ENCODE measurements around the gene CDK16.

CDK16 gene

DNA sequence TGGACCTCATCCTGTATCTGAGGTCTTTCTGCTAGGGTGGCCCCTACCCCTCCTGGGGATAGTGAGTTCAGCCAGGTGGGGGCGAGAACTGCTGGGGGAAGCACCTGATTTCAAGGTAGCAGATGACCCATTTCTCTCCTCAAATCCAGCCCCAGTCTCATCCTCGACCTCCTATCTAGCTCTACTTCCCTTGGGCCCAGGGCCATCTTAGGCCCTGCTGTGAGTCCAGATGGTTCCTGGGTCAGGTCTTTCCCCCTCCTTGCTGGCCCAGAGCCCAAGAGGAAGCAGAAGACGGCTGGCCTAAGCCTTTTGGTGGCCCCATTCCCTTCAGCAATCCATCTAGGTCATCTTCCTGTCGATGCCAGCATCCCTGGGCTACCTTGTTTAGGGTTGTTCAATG, 3.3 kb downstream of the CDK16 start:
- TF ChIP-seq ESRRG (CRISPR knock-in tag; IDR thresholded peaks at IDR 0.05) = no peak
- no peak for TF ChIP-seq TCF4 (CRISPR knock-in tag; IDR thresholded peaks at IDR 0.05; ENCODE audit: borderline replicate concordance)
- TF ChIP-seq TOX (CRISPR knock-in tag; IDR thresholded peaks at IDR 0.05; ENCODE audit: borderline replicate concordance) = no peak
- TF ChIP-seq ZFP3 (CRISPR knock-in tag; IDR thresholded peaks at IDR 0.05) = no peak
- no peak for TF ChIP-seq ARNTL (CRISPR knock-in tag; IDR thresholded peaks at IDR 0.05; ENCODE audit: borderline replicate concordance, low read depth)
- no peak for TF ChIP-seq OSR1 (CRISPR knock-in tag; IDR thresholded peaks at IDR 0.05)
- no peak for TF ChIP-seq ZNF565 (CRISPR knock-in tag; conservative IDR thresholded peaks at IDR 0.05; ENCODE audit: low read depth)
- no peak for TF ChIP-seq ZC3H10 (CRISPR knock-in tag; IDR thresholded peaks at IDR 0.05)
- TF ChIP-seq CSDC2 (CRISPR knock-in tag; IDR thresholded peaks at IDR 0.05) = no peak
- TF ChIP-seq PPARA (CRISPR knock-in tag; IDR thresholded peaks at IDR 0.05; ENCODE audit: borderline replicate concordance) = no peak
- no peak for ATAC-seq

DNA sequence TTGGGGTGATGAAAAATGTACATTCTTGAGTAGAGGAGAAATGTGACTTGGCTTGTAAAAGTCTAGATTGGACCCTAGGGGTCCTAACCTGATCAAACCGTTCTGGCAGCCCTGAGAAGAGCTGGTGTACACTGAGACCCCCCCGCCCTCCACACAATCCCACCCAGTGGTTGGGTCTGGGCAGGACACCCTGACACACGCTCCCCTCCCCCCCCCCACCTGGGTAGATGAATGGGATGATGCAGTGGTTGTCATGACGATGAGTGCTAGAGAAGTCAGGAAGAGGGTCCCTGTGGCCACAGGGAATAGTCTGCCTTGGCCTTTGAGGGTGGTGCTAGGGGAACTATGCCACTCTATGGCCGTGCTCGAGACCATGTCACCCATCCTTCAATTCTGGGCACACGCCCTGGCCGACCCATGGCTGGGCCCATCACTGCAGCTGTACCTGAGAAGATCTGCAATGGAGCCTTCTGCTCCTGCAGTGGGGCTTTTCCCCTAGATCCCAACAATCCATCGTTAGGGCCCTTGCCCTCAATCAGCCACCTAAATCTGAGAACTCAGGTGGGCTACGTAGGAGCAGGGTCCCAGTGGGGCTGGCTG, 4.4 kb downstream of the CDK16 start:
- TF ChIP-seq ZC3H10 (CRISPR knock-in tag; IDR thresholded peaks at IDR 0.05) = no peak
- TF ChIP-seq, protein P1, sequence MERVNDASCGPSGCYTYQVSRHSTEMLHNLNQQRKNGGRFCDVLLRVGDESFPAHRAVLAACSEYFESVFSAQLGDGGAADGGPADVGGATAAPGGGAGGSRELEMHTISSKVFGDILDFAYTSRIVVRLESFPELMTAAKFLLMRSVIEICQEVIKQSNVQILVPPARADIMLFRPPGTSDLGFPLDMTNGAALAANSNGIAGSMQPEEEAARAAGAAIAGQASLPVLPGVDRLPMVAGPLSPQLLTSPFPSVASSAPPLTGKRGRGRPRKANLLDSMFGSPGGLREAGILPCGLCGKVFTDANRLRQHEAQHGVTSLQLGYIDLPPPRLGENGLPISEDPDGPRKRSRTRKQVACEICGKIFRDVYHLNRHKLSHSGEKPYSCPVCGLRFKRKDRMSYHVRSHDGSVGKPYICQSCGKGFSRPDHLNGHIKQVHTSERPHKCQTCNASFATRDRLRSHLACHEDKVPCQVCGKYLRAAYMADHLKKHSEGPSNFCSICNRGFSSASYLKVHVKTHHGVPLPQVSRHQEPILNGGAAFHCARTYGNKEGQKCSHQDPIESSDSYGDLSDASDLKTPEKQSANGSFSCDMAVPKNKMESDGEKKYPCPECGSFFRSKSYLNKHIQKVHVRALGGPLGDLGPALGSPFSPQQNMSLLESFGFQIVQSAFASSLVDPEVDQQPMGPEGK (CRISPR knock-in tag; IDR thresholded peaks at IDR 0.05; ENCODE audit: borderline replicate concordance) = no peak
- TF ChIP-seq, protein P2, sequence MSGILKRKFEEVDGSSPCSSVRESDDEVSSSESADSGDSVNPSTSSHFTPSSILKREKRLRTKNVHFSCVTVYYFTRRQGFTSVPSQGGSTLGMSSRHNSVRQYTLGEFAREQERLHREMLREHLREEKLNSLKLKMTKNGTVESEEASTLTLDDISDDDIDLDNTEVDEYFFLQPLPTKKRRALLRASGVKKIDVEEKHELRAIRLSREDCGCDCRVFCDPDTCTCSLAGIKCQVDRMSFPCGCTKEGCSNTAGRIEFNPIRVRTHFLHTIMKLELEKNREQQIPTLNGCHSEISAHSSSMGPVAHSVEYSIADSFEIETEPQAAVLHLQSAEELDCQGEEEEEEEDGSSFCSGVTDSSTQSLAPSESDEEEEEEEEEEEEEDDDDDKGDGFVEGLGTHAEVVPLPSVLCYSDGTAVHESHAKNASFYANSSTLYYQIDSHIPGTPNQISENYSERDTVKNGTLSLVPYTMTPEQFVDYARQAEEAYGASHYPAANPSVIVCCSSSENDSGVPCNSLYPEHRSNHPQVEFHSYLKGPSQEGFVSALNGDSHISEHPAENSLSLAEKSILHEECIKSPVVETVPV (CRISPR knock-in tag; IDR thresholded peaks at IDR 0.05) = no peak
- TF ChIP-seq ZFP3 (CRISPR knock-in tag; IDR thresholded peaks at IDR 0.05) = no peak
- no peak for TF ChIP-seq ISL1 (CRISPR knock-in tag; IDR thresholded peaks at IDR 0.05)
- TF ChIP-seq ARNTL (CRISPR knock-in tag; IDR thresholded peaks at IDR 0.05; ENCODE audit: borderline replicate concordance, low read depth) = no peak
- no peak for TF ChIP-seq OSR1 (CRISPR knock-in tag; IDR thresholded peaks at IDR 0.05)
- TF ChIP-seq TCF4 (CRISPR knock-in tag; IDR thresholded peaks at IDR 0.05; ENCODE audit: borderline replicate concordance) = no peak
- ATAC-seq = no peak

DNA sequence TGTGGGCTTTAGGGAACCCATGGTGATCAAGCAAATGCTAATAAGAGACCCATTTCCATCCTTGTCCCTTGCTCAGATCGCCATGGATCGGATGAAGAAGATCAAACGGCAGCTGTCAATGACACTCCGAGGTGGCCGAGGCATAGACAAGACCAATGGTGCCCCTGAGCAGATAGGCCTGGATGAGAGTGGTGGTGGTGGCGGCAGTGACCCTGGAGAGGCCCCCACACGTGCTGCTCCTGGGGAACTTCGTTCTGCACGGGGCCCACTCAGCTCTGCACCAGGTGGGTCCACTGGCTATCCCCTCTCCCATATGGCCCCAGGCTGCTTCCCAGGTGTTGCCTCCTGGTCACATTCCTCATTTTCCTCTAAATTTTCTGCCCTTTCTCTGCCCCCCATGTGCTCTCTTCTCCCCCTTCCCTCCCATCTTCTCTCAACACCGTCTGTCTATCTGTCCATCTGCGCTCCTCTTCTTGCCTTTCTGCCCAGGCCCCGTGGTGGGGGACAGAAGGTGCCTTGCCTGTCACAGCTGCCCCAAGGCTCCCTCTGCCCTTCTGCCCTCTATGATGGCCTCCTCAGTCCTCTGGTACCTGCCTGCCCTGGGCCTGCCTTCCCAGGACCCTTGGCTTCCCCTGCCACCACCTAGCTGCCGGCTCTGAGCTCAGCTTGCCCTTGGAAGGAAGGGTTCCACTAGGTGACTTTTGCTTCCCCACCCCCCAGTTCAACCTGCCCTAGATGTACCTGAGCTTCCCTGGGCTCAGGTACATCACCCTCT, 5.2 kb downstream of the CDK16 start:
- ATAC-seq = no peak

DNA sequence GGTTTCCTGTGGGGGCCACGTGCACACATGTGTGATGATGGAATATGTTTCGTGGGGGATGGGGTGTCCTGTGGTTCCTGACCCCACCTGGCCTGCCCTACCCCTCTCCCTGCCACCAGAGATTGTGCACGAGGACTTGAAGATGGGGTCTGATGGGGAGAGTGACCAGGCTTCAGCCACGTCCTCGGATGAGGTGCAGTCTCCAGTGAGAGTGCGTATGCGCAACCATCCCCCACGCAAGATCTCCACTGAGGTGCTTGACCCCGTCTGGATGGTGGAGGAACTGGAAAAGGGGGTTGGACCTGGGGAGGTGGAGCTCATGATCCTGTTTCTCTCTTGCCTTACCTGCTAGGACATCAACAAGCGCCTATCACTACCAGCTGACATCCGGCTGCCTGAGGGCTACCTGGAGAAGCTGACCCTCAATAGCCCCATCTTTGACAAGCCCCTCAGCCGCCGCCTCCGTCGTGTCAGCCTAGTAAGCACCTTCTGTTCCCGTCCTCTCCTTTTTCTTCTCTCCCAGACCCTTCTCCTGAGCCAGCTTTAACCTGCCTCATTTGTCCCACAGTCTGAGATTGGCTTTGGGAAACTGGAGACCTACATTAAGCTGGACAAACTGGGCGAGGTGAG, 5.9 kb downstream of the CDK16 start:
- no peak for ATAC-seq
- TF ChIP-seq ESRRG (CRISPR knock-in tag; IDR thresholded peaks at IDR 0.05) (no peak), ISL1 (CRISPR knock-in tag; IDR thresholded peaks at IDR 0.05) (no peak), ZNF565 (CRISPR knock-in tag; conservative IDR thresholded peaks at IDR 0.05; ENCODE audit: low read depth) (no peak), OSR1 (CRISPR knock-in tag; IDR thresholded peaks at IDR 0.05) (no peak), ARNTL (CRISPR knock-in tag; IDR thresholded peaks at IDR 0.05; ENCODE audit: borderline replicate concordance, low read depth) (no peak), GLIS3 (CRISPR knock-in tag; IDR thresholded peaks at IDR 0.05) (no peak), ZC3H10 (CRISPR knock-in tag; IDR thresholded peaks at IDR 0.05) (no peak), SNAI2 (CRISPR knock-in tag; IDR thresholded peaks at IDR 0.05) (no peak)
- TF ChIP-seq, protein P3, sequence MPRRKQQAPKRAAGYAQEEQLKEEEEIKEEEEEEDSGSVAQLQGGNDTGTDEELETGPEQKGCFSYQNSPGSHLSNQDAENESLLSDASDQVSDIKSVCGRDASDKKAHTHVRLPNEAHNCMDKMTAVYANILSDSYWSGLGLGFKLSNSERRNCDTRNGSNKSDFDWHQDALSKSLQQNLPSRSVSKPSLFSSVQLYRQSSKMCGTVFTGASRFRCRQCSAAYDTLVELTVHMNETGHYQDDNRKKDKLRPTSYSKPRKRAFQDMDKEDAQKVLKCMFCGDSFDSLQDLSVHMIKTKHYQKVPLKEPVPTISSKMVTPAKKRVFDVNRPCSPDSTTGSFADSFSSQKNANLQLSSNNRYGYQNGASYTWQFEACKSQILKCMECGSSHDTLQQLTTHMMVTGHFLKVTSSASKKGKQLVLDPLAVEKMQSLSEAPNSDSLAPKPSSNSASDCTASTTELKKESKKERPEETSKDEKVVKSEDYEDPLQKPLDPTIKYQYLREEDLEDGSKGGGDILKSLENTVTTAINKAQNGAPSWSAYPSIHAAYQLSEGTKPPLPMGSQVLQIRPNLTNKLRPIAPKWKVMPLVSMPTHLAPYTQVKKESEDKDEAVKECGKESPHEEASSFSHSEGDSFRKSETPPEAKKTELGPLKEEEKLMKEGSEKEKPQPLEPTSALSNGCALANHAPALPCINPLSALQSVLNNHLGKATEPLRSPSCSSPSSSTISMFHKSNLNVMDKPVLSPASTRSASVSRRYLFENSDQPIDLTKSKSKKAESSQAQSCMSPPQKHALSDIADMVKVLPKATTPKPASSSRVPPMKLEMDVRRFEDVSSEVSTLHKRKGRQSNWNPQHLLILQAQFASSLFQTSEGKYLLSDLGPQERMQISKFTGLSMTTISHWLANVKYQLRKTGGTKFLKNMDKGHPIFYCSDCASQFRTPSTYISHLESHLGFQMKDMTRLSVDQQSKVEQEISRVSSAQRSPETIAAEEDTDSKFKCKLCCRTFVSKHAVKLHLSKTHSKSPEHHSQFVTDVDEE (CRISPR knock-in tag; IDR thresholded peaks at IDR 0.05) = no peak
- TF ChIP-seq, protein P1 (CRISPR knock-in tag; IDR thresholded peaks at IDR 0.05; ENCODE audit: borderline replicate concordance) = no peak

More for the DNA sequence above, 5.2 kb downstream of the CDK16 start:
- TF ChIP-seq, protein P4, sequence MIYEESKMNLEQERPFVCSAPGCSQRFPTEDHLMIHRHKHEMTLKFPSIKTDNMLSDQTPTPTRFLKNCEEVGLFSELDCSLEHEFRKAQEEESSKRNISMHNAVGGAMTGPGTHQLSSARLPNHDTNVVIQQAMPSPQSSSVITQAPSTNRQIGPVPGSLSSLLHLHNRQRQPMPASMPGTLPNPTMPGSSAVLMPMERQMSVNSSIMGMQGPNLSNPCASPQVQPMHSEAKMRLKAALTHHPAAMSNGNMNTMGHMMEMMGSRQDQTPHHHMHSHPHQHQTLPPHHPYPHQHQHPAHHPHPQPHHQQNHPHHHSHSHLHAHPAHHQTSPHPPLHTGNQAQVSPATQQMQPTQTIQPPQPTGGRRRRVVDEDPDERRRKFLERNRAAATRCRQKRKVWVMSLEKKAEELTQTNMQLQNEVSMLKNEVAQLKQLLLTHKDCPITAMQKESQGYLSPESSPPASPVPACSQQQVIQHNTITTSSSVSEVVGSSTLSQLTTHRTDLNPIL (CRISPR knock-in tag; IDR thresholded peaks at IDR 0.05; ENCODE audit: low read depth) = no peak
- TF ChIP-seq ZNF70 (CRISPR knock-in tag; IDR thresholded peaks at IDR 0.05) = no peak
- no peak for TF ChIP-seq ZNF565 (CRISPR knock-in tag; conservative IDR thresholded peaks at IDR 0.05; ENCODE audit: low read depth)
- TF ChIP-seq ESRRG (CRISPR knock-in tag; IDR thresholded peaks at IDR 0.05) = no peak
- TF ChIP-seq, protein P1 (CRISPR knock-in tag; IDR thresholded peaks at IDR 0.05; ENCODE audit: borderline replicate concordance) = no peak

Data from SK-N-SH treated with all-trans-retinoic acid at 6 μM for 48 hours (cell line).